SK-N-SH (cell line): ENCODE measurements around the gene ARF5. TPM values are rescaled to one million over a fixed set of nuclear protein-coding genes. Genes with fewer than 3 reads are reported as not detected.

Source experiments
- CTCF ChIA-PET: fragments of 300-600, 350-600 bp; formaldehyde crosslinking; extraction: SDS; loops from one replicate; lab custom pipeline; 2021; lab: Yijun Ruan, JAX
- POLR2A ChIA-PET: fragments of 350-600 bp; sonication (Branson Sonifier 250); formaldehyde crosslinking; extraction: SDS; loops from one replicate; lab custom pipeline; 2020; ENCODE audit warnings: antibody characterized with exemption, inconsistent platforms; lab: Yijun Ruan, JAX
- DNase-seq: peaks from one replicate; pipeline ENCODE4 v3.0.0; 2012
- H2AFZ ChIP-seq: fragments of 200-600 bp; sonication (generic); 2 replicates; pipeline ENCODE4 v1.8.1; 2016; ENCODE audit warnings: antibody characterized with exemption, mild to moderate bottlenecking, low read depth
- H3F3A ChIP-seq: fragments of 200-600 bp; sonication (generic); replicated peaks from 2 replicates; pipeline ENCODE3; 2016; ENCODE audit warnings: antibody characterized with exemption, mild to moderate bottlenecking; ENCODE audit not compliant: insufficient read depth
- H3K27ac ChIP-seq, 2 experiments: fragments of 200-500 bp in 1 of 2; fragments of 200-600 bp in 1 of 2; sonication (Bioruptor generic) in 1 of 2; sonication (generic), shearing (Covaris generic) in 1 of 2; 2 replicates each; pipeline versions ENCODE4 v1.5.1 to v1.6.1; 2014 to 2016; ENCODE audit warnings: low read depth in 2 of 2, inconsistent platforms in 1 of 2, low read length in 1 of 2, mild to moderate bottlenecking in 1 of 2, mixed read lengths in 1 of 2
- H3K27me3 ChIP-seq: fragments of 200-600 bp; sonication (generic), shearing (Covaris generic); 2 replicates; pipeline ENCODE4 v1.6.1; 2016; ENCODE audit warnings: mixed run types; ENCODE audit not compliant: insufficient read depth
- H3K36me3 ChIP-seq, 2 experiments: fragments of 200-500 bp in 1 of 2; fragments of 200-600 bp in 1 of 2; sonication (Bioruptor generic) in 1 of 2; sonication (generic) in 1 of 2; replicated peaks in 1 of 2; 2 replicates each; pipeline versions ENCODE3 to v1.5.1; 2014 to 2016; ENCODE audit warnings: low read length in 1 of 2, mild to moderate bottlenecking in 1 of 2; ENCODE audit not compliant: insufficient read depth in 2 of 2, control insufficient read depth in 1 of 2
- H3K4me1 ChIP-seq, 2 experiments: fragments of 200-500 bp in 1 of 2; fragments of 200-600 bp in 1 of 2; sonication (Bioruptor generic) in 1 of 2; sonication (generic), shearing (Covaris generic) in 1 of 2; 2 replicates each; pipeline versions ENCODE4 v1.5.1 to v1.6.1; 2014 to 2016; ENCODE audit warnings: low read depth in 1 of 2, low read length in 1 of 2, mixed run types in 1 of 2; ENCODE audit not compliant: insufficient read depth in 2 of 2, control insufficient read depth in 1 of 2
- H3K4me2 ChIP-seq: fragments of 200-600 bp; sonication (generic), shearing (Covaris generic); 2 replicates; pipeline ENCODE4 v1.6.1; 2017; ENCODE audit warnings: mixed run types
- H3K4me3 ChIP-seq, 2 experiments: fragments of 200-500 bp in 1 of 2; fragments of 200-600 bp in 1 of 2; sonication (Bioruptor generic) in 1 of 2; sonication (generic), shearing (Covaris generic) in 1 of 2; 2 replicates each; pipeline versions ENCODE4 v1.5.1 to v1.8.1; 2014 to 2016; ENCODE audit warnings: low read depth in 2 of 2, inconsistent platforms in 1 of 2, low read length in 1 of 2, mild to moderate bottlenecking in 1 of 2, mixed read lengths in 1 of 2, moderate library complexity in 1 of 2
- H3K79me2 ChIP-seq: fragments of 200-600 bp; sonication (generic); 2 replicates; pipeline ENCODE4 v1.8.1; 2017; ENCODE audit warnings: mild to moderate bottlenecking; ENCODE audit not compliant: insufficient read depth
- H3K9ac ChIP-seq: fragments of 200-600 bp; sonication (generic); 2 replicates; pipeline ENCODE4 v1.6.1; 2017; ENCODE audit warnings: mixed run types
- H3K9me2 ChIP-seq: fragments of 200-600 bp; sonication (generic); 2 replicates; pipeline ENCODE4 v1.6.1; 2017; ENCODE audit warnings: mixed run types
- H3K9me3 ChIP-seq: fragments of 200-600 bp; sonication (generic); 2 replicates; pipeline ENCODE4 v1.6.1; 2017; ENCODE audit warnings: mixed run types, mild to moderate bottlenecking, moderate library complexity
- H4K20me1 ChIP-seq: fragments of 200-600 bp; sonication (generic); 2 replicates; pipeline ENCODE4 v1.6.1; 2017; ENCODE audit warnings: mild to moderate bottlenecking, mixed run types; ENCODE audit not compliant: insufficient read depth
- CTCF ChIP-seq: fragments of 200-600 bp; sonication (generic); IDR thresholded peaks from 2 replicates; pipeline ENCODE4 v1.6.1; 2017; ENCODE audit warnings: antibody characterized with exemption, mild to moderate bottlenecking, moderate library complexity
- EZH2phosphoT487 ChIP-seq: fragments of 200-600 bp; sonication (generic); IDR thresholded peaks from 2 replicates; pipeline ENCODE4 v1.6.1; 2017; ENCODE audit warnings: low read depth, mixed run types, mild to moderate bottlenecking, antibody characterized with exemption, moderate library complexity, borderline replicate concordance
- GATA2 ChIP-seq: sonication (generic); formaldehyde crosslinking; IDR thresholded peaks from 2 replicates; pipeline ENCODE4 v1.5.0; 2020; ENCODE audit warnings: mild to moderate bottlenecking, missing genetic modification reagents
- MXI1 ChIP-seq: IDR thresholded peaks from 2 replicates; pipeline ENCODE4 v1.6.1; 2012; ENCODE audit warnings: mild to moderate bottlenecking, low read depth, low read length, improper control_type of control experiment
- NFIC ChIP-seq: IDR thresholded peaks from 2 replicates; pipeline ENCODE4 v1.4.0; 2012; ENCODE audit warnings: borderline replicate concordance
- TCF12 ChIP-seq: IDR thresholded peaks from 2 replicates; pipeline ENCODE4 v1.4.0; 2012
- ZBTB33 ChIP-seq: IDR thresholded peaks from 2 replicates; pipeline ENCODE4 v1.4.0; 2012; ENCODE audit warnings: low read depth, borderline replicate concordance
- WGBS: methylation state at CpG from one replicate; pipeline ENCODE4 v1.1.6; 2017; ENCODE audit warnings: low lambda C conversion rate; 5-methylcytosine and 5-hydroxymethylcytosine counted together
- polyA plus RNA-seq, 3 experiments: library from polyadenylated mRNA; depleted of rRNA; stranded (reverse); fragments of >200 nt; gene quantifications; 2 replicates each; pipeline ENCODE4 v1.2.3, GENCODE V29; 2012

ARF5 gene
- polyA plus RNA-seq, 1 of the 3 experiments (the other 2 are of a cell fraction): 562 TPM

GRCh38 chr7:127580612-127581011 lies 7.6 kb upstream of the ARF5 start:
- Histone ChIP-seq H3F3A (peaks cover 4% of the 10 kb centered on the region), H3K9me3 (no peaks in the 10 kb centered on the region), H4K20me1 (peaks cover 56% of the 10 kb centered on the region), H3K9ac (no peak overlapping the region), H3K36me3 (peaks cover 26 to 50% of the 10 kb centered on the region in 2 experiments), H3K27me3 (no peaks in the 10 kb centered on the region), H3K79me2 (peaks cover 62% of the 10 kb centered on the region), H3K4me2 (0 out of 2 replicates have a peak overlapping the region, but pooled peaks have one; percentile 14), H3K4me3 (no peak overlapping the region), H3K4me1 (peaks cover 8 to 58% of the 10 kb centered on the region in 2 experiments; a peak in 3 of 4 replicates), H3K27ac (no peak overlapping the region; a peak in 1 of 4 replicates), H3K9me2 (no peaks in the 10 kb centered on the region), H2AFZ (no peak overlapping the region)
- CTCF ChIA-PET: interaction anchor here (1.6 kb wide), 1 partner anchor 17 kb away, joined by 4 read pairs; no protein-coding TSS in a partner anchor
- no peak for DNase-seq
- TF ChIP-seq CTCF (no peak), ZBTB33 (no peak)
- POLR2A ChIA-PET: no interaction called here

- ChIA-PET POLR2A (no interaction called here), CTCF (interaction anchor here (1.0 to 1.5 kb wide), 2 partner anchors 16 to 127 kb away, joined by 3 read pairs; no protein-coding TSS in a partner anchor)
- Histone ChIP-seq H3K27me3 (no peaks in the 10 kb centered on the region), H3K27ac (no peak overlapping the region), H3K4me2 (peak overlapping the region; percentile 14; the same call in 1 of the 2 replicates), H4K20me1 (peaks cover 56% of the 10 kb centered on the region), H3F3A (peaks cover 8% of the 10 kb centered on the region), H3K36me3 (peaks cover 26 to 50% of the 10 kb centered on the region in 2 experiments), H3K4me1 (peaks cover 8 to 60% of the 10 kb centered on the region in 2 experiments; a peak in 3 of 4 replicates), H3K4me3 (0 out of 4 replicates have a peak overlapping the region, but pooled peaks of 1 of the 2 experiments have one; percentile 6), H3K9me3 (no peaks in the 10 kb centered on the region), H2AFZ (no peak overlapping the region), H3K79me2 (peaks cover 62% of the 10 kb centered on the region), H3K9ac (no peak overlapping the region), H3K9me2 (no peaks in the 10 kb centered on the region)
- TF ChIP-seq TCF12 (0 out of 2 replicates have a peak, but pooled peaks have one; percentile 11), EZH2phosphoT487 (no peak), GATA2 (CRISPR knock-in tag) (no peak), NFIC (no peak), MXI1 (no peak), CTCF (no peak)
- 71% methylated on average over 1 of the region's 1 CpG for WGBS
- DNase-seq: no peak
These were observed 6.5 kb upstream of the ARF5 start for GRCh38 chr7:127581716-127582115.
